ENCODE measurements around the gene UBE2L6. TPM values are rescaled to one million over a fixed set of nuclear protein-coding genes. Genes with fewer than 3 reads are reported as not detected.

Gene UBE2L6
- total and polyA plus RNA-seq, 12 donors: 34.4 to 108 (median 78.9) TPM

DNA sequence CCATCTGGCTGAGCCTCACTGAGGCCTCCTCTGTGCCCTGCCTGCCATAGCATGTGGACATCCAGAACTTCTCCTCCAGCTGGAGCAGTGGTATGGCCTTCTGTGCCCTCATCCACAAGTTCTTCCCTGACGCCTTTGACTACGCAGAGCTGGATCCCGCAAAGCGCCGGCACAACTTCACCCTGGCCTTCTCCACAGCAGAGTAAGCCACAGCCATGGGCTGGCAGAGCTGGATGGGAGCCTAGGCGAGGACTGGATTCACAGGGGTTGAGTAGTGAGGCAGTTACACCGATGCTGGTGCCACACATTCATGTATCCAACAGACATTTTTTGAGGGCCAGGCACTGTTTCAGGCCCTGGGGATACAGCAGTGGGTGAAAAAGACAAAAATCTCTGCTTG lies 21.0 kb downstream of the UBE2L6 start:
- TF ChIP-seq CTCF (IDR thresholded peaks at IDR 0.05) (no peak), POLR2A (IDR thresholded peaks at IDR 0.05) (no peak)
- Histone ChIP-seq H3K27me3 (no peaks in the 10 kb centered on the region), H3K36me3 (replicated peaks in 1 of 2) (peaks cover 0 to 23% of the 10 kb centered on the region in 2 donors), H3K4me1 (replicated peaks in 1 of 2) (peaks cover 0 to 8% of the 10 kb centered on the region in 2 donors), H3K27ac (no peak overlapping the region), H3K4me3 (no peak overlapping the region), H3K9me3 (replicated peaks in 1 of 3) (no peaks in the 10 kb centered on the region)
- 95 to 100% (median 97%) methylated on average over 2 to 7 of the region's 7 CpGs for WGBS, 4 donors
- intact Hi-C loops (cut with DNase I): no loop called here
- DNase-seq: no peak

DNA sequence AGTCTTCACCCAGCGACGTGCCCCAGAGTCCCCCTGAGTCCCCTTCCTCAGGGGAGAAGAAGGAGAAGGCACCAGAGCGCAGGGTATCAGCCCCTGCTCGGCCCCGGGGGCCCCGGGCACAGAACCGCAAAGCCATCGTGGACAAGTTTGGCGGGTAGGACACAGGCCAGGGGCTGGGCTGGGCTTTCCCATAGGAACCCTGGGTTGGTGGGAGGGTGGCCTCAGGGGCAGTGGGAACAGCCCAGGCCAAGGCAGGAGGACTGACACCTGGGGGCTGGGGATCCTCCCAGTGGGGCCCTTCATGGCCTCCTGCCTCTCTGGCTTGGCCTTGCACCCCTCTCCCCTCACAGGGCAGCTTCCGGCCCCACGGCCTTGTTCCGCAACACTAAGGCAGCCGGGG lies 21.6 kb downstream of the UBE2L6 start:
- peaks cover 0 to 17% of the 10 kb centered on the region in 2 donors for H3K36me3 ChIP-seq (replicated peaks in 1 of 2)
- no peaks in the 10 kb centered on the region for H3K27me3 ChIP-seq
- DNase-seq: no peak
- TF ChIP-seq CTCF (IDR thresholded peaks at IDR 0.05) (no peak), POLR2A (IDR thresholded peaks at IDR 0.05) (no peak)
- H3K27ac ChIP-seq: no peak overlapping the region
- WGBS, 4 donors: 91 to 100% (median 93%) methylated on average over 3 to 13 of the region's 13 CpGs
- intact Hi-C loops (cut with DNase I): no loop called here
- no peak overlapping the region for H3K4me3 ChIP-seq
- H3K9me3 ChIP-seq (replicated peaks in 1 of 3): no peaks in the 10 kb centered on the region
- peaks cover 0 to 8% of the 10 kb centered on the region in 2 donors for H3K4me1 ChIP-seq (replicated peaks in 1 of 2)

DNA sequence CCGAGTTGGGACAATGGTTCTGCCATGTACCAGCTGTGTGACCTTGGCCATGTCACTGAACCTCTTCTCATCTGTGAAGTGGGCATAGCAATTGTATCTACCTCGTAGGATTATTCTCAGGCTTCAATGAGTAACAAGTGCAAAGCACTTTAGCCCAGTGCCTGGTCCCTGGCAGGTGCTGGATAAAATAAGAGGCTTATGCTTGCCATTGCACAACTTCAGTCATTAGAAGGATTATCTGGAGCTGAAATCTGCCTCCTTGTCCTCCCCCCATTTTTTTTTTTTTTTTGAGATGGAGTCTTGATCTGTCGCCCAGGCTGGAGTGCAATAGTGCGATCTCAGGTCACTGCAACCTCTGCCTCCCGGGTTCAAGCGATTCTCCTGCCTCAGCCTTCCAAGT lies 22.9 kb downstream of the UBE2L6 start:
- DNase-seq: no peak
- intact Hi-C loops (cut with DNase I): no loop called here
- peaks cover 0 to 8% of the 10 kb centered on the region in 2 donors for H3K4me1 ChIP-seq (replicated peaks in 1 of 2)
- no peaks in the 10 kb centered on the region for H3K27me3 ChIP-seq
- no peak overlapping the region for H3K27ac ChIP-seq
- no peak overlapping the region for H3K4me3 ChIP-seq
- WGBS, 4 donors: 78 to 86% (median 83%) methylated on average over 5 to 6 of the region's 6 CpGs
- TF ChIP-seq POLR2A (IDR thresholded peaks at IDR 0.05): no peak
- TF ChIP-seq CTCF (IDR thresholded peaks at IDR 0.05): no peak
- no peaks in the 10 kb centered on the region for H3K9me3 ChIP-seq (replicated peaks in 1 of 3)
- H3K36me3 ChIP-seq (replicated peaks in 1 of 2): peaks cover 0 to 4% of the 10 kb centered on the region in 2 donors

- Histone ChIP-seq H3K27ac (no peak overlapping the region), H3K9me3 (replicated peaks in 1 of 3) (no peaks in the 10 kb centered on the region), H3K4me3 (no peak overlapping the region), H3K4me1 (replicated peaks in 1 of 2) (peaks cover 0 to 8% of the 10 kb centered on the region in 2 donors), H3K36me3 (replicated peaks in 1 of 2) (no peaks in the 10 kb centered on the region), H3K27me3 (no peaks in the 10 kb centered on the region)
- TF ChIP-seq POLR2A (IDR thresholded peaks at IDR 0.05) (no peak), CTCF (IDR thresholded peaks at IDR 0.05) (no peak)
- WGBS, 4 donors: 48 to 61% (median 51%) methylated on average over 5 to 6 of the region's 6 CpGs
- no peak for DNase-seq
- intact Hi-C loops (cut with DNase I): no loop called here
These were observed 23.9 kb downstream of the UBE2L6 start for GRCh38 chr11:57543593-57543992.
